Measurements from ENCODE around the gene TRIM15.
"Not testable (repeated sequence)": the region's sequence is repeated elsewhere in the genome, so short reads cannot be mapped to it uniquely, and the experiment has no call there.

Gene TRIM15

DNA sequence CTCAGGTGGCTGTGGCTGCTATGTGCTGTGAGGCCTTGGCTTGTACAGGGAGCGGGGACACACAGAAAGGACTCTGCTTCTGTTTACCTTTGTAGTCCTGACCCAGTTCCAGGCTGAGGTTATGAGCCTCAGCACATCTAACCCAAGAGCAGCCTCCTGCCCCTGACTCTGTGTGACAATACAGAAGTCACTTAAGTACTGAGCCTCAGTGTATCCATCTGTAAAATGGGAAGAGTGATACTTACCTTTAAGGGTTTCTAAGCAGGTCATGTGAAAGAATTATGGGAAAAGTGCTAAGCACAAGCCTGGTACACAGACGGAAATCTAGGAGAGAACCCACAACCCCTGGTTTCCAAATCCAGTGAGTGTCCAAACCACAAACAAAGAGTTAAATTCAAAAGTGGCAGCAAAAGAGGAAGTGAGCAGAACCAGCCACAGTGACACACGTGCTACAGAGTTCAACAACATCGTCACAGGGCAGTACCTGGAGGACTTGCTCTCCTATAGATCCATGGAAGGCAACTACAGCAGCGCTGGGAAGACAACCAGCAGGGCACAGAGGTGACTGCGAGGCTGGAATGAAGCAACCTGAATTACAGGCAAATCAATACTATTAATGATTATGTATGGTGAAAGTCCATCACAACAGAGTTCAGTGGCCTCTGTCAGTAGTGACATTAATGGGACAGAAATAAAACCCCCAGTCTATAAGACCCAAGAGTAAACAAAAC, 37.4 kb downstream of the TRIM15 start:
- no peak for DNase-seq

DNA sequence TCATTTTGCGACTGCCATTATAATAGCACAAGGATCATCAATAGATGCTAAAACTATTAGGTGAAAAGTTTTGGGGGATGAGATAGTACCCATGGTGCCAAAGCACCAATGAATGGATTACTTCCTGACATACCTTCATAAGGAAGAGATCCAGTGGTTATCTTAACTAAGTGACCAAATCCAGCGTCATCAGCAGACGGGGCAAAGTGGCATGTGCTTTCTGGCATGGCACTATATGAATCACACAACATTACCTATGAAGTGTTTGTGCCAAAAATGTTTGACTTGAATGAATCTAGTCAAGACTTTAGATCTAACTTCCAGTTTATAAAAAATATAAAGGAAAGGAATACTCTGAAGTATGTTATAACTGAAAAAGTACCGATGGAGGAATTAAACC, 39.0 kb downstream of the TRIM15 start:
- no peak for DNase-seq

DNA sequence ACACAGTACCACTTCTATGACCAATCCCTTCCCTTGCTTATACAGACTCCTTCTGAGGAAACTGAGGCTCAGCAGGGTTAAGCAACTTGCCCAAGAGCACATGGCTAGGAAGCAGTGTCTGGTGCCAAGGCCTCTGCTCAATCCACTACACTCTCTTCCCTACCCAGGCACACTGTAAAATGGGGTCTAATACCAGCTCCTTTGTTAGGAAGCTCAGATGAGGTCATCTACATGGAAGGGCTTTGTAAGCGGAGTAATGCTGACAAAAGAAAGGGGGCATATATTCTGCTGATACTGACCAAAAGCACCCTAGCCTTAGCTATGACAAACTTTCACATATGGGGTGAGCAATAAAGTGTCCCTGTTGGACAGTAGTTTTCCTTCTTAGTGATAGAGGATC, 40.8 kb downstream of the TRIM15 start:
- DNase-seq: no peak

DNA sequence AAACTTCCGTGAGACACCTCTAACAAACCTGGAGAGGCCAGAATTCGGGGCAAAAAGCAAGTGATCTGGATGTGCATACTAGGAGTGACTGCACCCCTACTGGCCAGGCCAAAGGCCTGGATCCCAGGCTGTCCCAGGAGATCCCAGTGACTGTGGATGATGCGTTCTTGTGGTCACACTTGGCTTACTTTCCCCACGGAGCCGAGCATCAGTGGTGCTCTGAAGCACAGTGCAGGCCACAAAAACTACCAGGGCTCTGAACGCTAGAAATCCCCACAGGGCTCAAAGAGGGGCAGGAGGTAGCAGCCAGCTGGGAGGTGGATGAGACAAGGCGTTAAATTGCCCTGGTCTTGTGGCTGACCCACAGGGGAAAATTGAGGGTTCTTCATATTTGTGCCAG, 42.8 kb downstream of the TRIM15 start:
- no peak for DNase-seq

GRCh38 chr6:30206799-30207618, 43.7 kb downstream of the TRIM15 start:
- DNase-seq: no peak

DNA sequence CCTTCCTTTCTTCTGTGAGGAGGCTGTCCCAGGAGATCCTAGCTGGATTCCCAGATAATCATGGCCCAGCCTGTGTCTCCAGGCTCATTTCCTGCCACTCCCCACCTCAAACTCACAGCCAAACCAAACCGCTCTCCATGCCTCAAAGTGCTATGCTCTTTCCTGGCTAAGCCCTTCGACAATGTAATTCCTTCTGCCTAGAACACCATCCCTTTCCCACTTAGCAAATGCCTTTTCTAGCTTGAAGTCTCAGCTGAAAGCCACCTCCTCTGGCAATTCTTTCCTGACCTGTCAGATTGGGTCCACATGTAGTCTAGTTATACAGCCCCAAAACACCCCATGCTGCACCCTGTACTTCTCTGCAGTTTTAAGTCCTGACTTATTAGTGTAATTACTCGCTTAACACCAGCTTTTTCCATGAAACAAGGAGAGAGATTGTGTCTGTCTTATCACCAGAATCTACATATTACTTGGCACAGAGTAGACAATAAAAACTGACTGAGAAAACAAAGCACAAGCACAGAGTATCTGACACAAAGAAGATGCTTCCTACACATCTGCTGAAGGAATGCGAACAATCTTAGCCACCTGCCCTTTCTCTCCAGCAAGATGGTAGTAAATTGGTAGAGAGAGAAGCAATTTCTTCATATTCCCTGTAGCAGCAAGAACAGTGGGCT, 44.4 kb downstream of the TRIM15 start:
- no peak for DNase-seq

DNA sequence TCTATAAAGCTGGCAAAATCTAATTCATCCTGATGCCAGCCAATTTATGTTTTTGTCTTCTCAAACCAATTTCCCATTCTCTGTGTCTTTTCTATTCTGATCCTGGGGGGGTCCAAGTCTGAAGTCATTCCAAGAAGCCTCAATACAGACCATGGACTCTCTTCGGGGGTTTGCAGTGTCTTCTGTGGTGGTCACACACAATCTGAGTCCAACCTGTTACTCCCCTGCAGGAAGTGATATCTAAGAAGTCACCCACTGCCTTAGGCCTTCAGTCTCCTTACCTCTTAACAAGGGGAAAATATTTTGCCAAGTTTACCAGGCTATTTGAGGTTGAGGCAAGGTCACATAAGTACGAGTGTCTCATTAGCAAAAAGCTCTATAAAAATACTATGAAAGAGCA, 48.0 kb downstream of the TRIM15 start:
- no peak for DNase-seq

GRCh38 chr6:30211899-30212298, 48.6 kb downstream of the TRIM15 start:
- no peak for DNase-seq

- DNase-seq: peak; percentile 98
These were observed 49.7 kb downstream of the TRIM15 start, which contains the start of gene TRIM26 for GRCh38 chr6:30212865-30213666. TSS of gene TRIM26 (minus strand) at chr6:30213406. CDS start at chr6:30199103, 14,303 bp downstream.

DNA sequence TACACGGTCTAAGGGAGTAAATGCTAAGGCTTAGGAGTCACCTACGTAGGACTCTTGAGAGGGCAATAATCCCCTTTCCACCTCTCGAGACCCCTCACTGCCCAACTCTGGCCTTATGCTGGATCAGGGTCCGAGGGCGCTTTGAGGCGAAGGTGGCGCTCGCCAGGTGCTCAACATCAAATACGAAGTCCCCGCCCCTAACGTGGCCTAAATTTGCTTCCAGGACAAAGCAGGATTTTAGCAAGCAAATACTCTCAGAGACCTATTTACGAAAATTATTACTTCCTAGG, 50.3 kb downstream of the TRIM15 start:
- no peak for DNase-seq

DNA sequence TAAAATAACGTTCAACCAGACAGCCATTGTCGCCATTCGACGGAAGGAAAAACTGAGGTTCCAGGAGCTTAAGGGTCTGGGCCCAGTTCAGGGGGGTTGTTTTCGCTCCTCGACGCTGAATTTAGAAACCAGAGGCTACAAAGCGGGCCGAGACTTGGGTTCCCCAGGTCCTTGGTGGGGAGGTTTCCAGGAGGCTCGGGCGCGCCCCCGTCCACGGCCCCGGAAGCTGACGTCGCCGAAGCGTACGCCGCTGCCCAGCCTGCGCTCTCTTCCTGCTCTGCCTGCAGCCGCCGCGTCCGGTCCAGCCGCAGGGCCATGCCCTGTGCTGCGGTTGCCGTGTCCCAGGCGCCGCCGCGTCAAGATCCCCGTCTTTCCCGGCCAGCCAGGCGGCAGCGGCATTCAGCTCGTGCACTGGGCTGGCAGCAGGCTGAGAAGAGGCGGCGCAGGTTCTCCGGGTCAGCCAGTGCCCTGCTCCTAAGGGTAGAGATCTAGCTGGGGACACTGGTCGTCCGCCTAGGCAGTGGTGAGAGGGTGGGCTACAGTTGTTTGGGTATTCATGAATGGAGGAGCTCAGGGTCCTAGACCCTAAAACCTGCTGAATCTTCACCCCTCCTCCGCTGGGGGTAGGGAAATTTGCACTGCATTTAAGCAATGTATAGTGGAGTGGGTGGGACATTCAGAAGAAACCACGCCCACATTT, 50.8 kb downstream of the TRIM15 start:
- DNase-seq: peak; percentile 75 to 84

- DNase-seq: no peak
These were observed 51.3 kb downstream of the TRIM15 start for GRCh38 chr6:30214657-30214982.

DNA sequence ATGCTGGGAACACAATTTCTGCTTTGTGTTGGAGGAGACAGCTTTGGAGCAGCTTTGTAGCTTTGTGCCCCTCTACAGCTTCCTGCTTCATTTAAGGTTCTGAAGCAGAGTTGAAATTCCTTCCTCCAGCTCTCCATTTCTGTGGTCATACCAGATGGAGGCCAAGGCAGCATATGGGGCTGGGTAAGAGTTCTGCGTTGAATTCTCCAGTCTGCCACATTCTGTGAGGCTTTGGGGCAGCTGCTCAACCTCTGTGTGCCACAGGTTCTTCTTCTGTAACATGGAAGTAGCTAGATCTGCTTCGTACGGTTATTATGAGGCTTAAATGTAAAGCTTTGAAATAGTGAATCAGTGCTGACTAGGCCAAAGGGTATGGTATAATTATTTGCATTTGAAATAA, 52.8 kb downstream of the TRIM15 start:
- no peak for DNase-seq

DNA sequence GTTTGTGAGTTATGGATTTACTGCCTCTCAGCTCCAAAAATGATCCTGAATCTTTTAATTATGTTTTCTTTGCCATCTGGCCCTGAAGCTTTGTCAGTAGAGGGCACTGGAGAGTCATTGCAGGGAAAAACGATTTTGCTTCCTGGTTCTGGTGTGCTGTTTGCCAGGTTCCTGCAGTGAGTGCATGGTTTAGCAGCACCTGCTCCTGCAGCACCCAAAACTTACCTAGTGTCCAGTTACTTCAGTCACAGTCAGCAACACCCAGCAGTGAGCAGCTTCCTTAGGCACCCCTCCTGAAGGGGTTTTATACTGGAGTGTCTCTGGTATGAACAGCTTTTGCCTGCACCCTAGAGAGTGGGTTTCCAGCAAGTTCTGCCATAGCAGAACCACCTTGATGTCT, 55.9 kb downstream of the TRIM15 start:
- DNase-seq: peak; percentile 53 to 63

DNA sequence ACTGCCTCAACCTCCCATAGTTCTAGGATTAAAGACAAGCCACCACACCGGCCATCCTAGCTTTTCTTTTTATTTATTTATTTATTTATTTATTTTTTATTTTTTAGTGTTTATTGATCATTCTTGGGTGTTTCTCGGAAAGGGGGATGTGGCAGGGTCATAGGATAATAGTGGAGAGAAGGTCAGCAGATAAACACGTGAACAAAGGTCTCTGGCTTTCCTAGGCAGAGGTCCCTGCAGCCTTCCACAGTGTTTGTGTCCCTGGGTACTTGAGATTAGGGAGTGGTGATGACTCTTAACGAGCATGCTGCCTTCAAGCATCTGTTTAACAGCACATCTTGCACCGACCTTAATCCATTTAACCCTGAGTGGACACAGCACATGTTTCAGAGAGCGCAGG, 58.0 kb downstream of the TRIM15 start:
- not testable (repeated sequence) for DNase-seq

GRCh38 chr6:30221956-30222355, 58.6 kb downstream of the TRIM15 start:
- not testable (repeated sequence) for DNase-seq
